GM21825 (cell line): ENCODE data around the gene CACNB4.
A peak's percentile ranks its signal among the peaks of the same experiment; 100 is the strongest.

Experiments
- ATAC-seq: cut with Tn5 transposase; IDR thresholded peaks from one replicate; pipeline ENCODE4 v1.9.1; 2021; ENCODE audit warnings: mild to moderate bottlenecking, moderate library complexity; ENCODE audit not compliant: unreplicated experiment

Gene CACNB4

GRCh38 chr2:151833984-151834383 lies 264.9 kb downstream of the CACNB4 start:
- peak; percentile 52 for ATAC-seq

GRCh38 chr2:151830961-151831360 lies 267.9 kb downstream of the CACNB4 start:
- ATAC-seq = no peak

- ATAC-seq = no peak
Observed at GRCh38 chr2:151828890-151829324, 269.9 kb downstream of the CACNB4 start.

- peak; percentile 96 for ATAC-seq
Observed at GRCh38 chr2:151828143-151828889, 270.5 kb downstream of the CACNB4 start, which contains the start of gene ARL5A. Gene ARL5A (minus strand): TSS chr2:151828421. CDS start chr2:151828176, 245 bp downstream.

- ATAC-seq = peak; percentile 10
Observed at GRCh38 chr2:151827564-151828142, 271.2 kb downstream of the CACNB4 start.

GRCh38 chr2:151826737-151827157 lies 272.1 kb downstream of the CACNB4 start:
- ATAC-seq = no peak

GRCh38 chr2:151824886-151825285 lies 274.0 kb downstream of the CACNB4 start:
- no peak for ATAC-seq

GRCh38 chr2:151823651-151824050 lies 275.2 kb downstream of the CACNB4 start:
- no peak for ATAC-seq

- no peak for ATAC-seq
Observed at GRCh38 chr2:151819920-151820319, 278.9 kb downstream of the CACNB4 start.

- no peak for ATAC-seq
Observed at GRCh38 chr2:151817929-151818328, 280.9 kb downstream of the CACNB4 start.

GRCh38 chr2:151816843-151817242 lies 282.0 kb downstream of the CACNB4 start:
- ATAC-seq = no peak

- ATAC-seq = no peak
Observed at GRCh38 chr2:151815821-151816489, 282.9 kb downstream of the CACNB4 start.

GRCh38 chr2:151810489-151810888 lies 288.4 kb downstream of the CACNB4 start:
- ATAC-seq = no peak

GRCh38 chr2:151809073-151809383 lies 289.8 kb downstream of the CACNB4 start:
- ATAC-seq = no peak

- no peak for ATAC-seq
Observed at GRCh38 chr2:151808258-151809072, 290.4 kb downstream of the CACNB4 start.

GRCh38 chr2:151805961-151806360 lies 292.9 kb downstream of the CACNB4 start:
- ATAC-seq = no peak

- no peak for ATAC-seq
Observed at GRCh38 chr2:151805343-151805742, 293.5 kb downstream of the CACNB4 start.

- no peak for ATAC-seq
Observed at GRCh38 chr2:151803811-151804210, 295.0 kb downstream of the CACNB4 start.

- no peak for ATAC-seq
Observed at GRCh38 chr2:151802315-151802714, 296.5 kb downstream of the CACNB4 start.

GRCh38 chr2:151799886-151800292 lies 299.0 kb downstream of the CACNB4 start:
- no peak for ATAC-seq

GRCh38 chr2:151796774-151797173 lies 302.1 kb downstream of the CACNB4 start:
- no peak for ATAC-seq
